GM13976 (cell line): ENCODE results near the gene RGL2.
A peak's percentile ranks its signal among the peaks of the same experiment; 100 is the strongest.

ENCODE experiments used
- DNase-seq: peaks from one replicate; pipeline ENCODE4 v3.0.0; 2012; ENCODE audit warnings: low spot score
- in situ Hi-C: fragments of 300-500 bp; cut with MboI; formaldehyde crosslinking; loops from one replicate; pipeline ENCODE4 v1.12.0; 2022; ENCODE audit warnings: low sequenced_read_pairs, mixed read lengths, inconsistent platforms; ENCODE audit not compliant: unreplicated experiment
- TF ChIP-seq, protein P1 (sequence below): IDR thresholded peaks from 2 replicates; pipeline ENCODE4 v1.5.1; 2012; ENCODE audit warnings: borderline replicate concordance, mild to moderate bottlenecking; ENCODE audit not compliant: insufficient read depth; ENCODE audit errors: extremely low read depth, missing control alignments, control extremely low read depth

The RGL2 gene

DNA sequence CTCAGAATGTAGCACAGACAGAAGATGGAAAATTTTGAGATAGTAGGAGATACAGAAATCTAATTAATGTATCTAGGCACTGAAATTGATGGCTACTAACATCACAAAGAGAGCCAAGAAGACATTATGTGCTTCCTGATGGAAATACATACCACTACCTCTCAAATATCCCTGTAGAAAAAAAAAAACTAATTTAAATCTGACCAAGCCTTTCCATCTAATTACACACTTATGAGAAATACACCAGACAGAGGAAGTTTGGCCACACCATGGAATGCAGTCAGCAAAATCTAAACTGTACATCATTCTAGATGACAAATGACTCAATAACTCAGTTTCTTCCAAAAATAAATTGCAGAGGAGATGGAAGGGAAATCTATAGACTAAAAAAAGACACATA, 46.0 kb downstream of the RGL2 start:
- DNase-seq, result no peak
- TF ChIP-seq, protein P1, sequence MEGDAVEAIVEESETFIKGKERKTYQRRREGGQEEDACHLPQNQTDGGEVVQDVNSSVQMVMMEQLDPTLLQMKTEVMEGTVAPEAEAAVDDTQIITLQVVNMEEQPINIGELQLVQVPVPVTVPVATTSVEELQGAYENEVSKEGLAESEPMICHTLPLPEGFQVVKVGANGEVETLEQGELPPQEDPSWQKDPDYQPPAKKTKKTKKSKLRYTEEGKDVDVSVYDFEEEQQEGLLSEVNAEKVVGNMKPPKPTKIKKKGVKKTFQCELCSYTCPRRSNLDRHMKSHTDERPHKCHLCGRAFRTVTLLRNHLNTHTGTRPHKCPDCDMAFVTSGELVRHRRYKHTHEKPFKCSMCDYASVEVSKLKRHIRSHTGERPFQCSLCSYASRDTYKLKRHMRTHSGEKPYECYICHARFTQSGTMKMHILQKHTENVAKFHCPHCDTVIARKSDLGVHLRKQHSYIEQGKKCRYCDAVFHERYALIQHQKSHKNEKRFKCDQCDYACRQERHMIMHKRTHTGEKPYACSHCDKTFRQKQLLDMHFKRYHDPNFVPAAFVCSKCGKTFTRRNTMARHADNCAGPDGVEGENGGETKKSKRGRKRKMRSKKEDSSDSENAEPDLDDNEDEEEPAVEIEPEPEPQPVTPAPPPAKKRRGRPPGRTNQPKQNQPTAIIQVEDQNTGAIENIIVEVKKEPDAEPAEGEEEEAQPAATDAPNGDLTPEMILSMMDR, result no peak
- in situ Hi-C loops, result no loop called here

DNA sequence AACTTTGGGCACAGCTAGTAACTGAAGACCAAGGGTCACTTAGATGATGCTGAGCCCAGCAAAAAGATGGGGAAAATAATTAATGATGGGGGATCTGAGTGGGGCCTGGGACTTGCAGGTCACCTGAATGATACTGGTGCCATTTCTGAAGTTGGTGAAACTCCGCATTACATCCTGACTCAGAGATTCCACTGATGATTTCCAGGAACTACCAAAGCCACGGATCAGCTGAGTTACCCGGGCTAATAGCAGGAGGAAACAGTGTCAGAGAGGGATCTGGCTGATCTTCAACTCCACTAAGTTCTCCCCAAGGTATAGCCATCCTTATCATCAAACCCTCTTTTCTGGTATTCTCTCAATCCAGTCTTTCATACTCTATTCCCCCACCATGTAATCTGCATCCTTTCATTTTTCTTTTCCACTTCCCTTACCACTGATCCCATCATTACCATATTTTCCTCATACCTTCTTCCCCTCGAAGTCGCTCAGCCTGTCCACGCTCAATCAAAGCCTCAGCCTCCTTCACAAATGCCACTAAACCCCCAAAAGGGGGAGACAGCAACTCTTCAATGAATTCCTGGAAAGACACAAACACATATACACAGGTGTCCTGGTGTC, 47.2 kb downstream of the RGL2 start:
- DNase-seq, result no peak
- in situ Hi-C loops, result no loop called here
- TF ChIP-seq, protein P1, result no peak

DNA sequence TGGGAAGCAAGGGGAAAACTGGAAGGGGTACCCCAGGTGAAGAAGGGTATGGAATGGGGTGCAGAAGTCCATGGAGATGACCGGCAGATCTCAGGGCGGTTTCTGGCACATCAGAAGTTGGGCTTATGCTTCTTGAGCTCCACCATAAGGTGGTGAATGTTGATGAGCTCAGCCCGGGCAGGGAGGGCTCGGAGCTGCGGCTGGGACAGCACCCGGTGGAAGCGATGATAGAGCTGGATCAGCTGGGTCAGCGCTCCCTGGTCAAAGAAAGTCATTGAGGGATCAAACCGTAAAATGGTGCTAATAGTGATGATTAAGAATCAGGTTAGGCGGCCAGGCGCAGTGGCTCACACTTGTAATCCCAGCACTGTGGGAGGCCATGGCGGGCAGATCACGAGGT, 48.0 kb downstream of the RGL2 start:
- in situ Hi-C loops, result no loop called here
- no peak for DNase-seq
- TF ChIP-seq, protein P1, result no peak

DNA sequence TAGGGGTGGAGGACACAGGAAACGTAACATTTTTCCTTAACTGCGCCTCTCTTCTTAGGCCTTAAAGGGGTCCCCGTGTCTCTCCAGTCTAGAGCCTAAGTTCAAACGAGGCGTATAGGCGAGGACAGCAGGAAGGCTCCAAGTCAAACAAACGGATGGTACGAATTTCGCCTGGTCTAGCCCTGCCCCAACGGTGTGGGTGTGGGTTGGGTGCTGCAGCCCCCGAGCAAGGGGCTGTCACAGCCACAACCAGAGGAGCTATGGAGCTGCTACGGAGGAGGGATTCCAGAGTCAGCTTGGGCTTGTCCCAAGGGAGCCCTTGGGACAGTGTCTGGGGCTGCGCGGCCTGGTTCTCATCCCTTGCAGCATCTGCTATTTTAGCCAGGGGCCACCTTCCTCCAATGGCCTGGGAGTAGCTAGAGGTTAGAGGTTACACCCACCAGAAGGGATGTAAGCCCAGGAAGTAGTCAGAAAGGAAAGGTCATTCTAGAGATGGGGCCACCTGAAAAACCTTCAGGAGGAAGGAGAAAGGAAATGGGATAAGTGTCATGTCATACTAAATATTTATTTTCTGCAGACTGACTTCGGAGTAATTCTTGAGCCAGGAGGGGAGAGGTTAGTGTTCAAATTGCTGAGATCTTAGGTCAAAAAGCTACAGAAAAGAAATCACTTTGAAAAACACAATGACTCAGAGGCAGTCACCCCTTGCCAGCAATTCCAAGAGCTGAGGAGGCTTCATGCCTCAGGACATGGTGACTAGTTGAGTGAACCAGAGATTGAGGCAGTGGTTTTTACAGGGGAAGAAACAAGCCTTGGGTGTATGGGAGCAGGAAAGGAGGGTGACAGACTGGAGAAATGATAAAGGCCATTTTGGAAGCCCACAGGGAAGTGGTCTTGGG, 48.8 kb downstream of the RGL2 start:
- in situ Hi-C loops, result loop anchor here (25.0 kb wide), 1 partner anchor 238 kb away; the partner anchor contains the start of gene HLA-DOA

DNA sequence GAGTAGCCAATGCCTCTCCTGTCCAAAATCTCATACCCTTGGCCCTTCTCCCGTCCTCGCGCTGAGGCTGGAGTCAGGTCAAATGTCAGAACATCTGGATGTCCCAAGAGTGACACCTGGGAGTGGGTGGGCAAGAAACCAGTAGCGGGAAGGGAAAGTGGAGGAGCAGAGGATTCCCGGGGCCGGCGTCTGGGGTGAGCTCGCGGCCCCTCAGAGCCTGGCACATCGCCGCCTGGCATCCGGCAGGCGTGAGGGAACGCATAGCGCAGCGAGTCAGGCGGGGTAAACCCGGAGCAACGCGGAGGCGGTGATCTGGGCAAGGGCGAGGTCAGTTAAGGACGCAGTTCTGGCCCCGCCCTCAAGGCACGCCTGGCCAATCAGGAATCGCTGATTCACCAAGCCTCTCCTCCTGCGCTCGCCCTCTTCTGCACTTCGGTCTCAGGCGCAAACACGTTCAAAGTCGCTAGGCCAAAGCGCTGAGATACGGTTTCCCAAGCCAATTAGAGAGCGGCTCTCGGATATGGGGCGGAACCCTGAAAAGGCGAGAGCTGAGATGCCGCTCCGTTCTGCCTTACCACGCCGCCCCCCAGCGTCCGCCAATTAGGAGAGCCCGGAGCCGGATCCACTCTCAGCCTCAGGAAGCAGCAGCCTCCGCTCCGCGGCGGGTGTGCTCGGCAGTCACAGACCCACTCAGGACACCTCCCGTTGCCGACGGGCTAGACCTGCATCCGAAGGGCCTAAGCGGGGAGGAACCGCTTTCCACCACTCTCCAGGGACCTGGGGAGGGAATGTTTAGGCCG, 49.6 kb downstream of the RGL2 start:
- in situ Hi-C loops, result loop anchor here (25.0 kb wide), 1 partner anchor 237 kb away; the partner anchor contains the start of gene HLA-DOA
- peak; percentile 93 for DNase-seq
- TF ChIP-seq, protein P1, result peak; percentile 2

More for the DNA sequence above, 48.8 kb downstream of the RGL2 start:
- TF ChIP-seq, protein P1, result no peak
- DNase-seq, result peak; percentile 18

DNA sequence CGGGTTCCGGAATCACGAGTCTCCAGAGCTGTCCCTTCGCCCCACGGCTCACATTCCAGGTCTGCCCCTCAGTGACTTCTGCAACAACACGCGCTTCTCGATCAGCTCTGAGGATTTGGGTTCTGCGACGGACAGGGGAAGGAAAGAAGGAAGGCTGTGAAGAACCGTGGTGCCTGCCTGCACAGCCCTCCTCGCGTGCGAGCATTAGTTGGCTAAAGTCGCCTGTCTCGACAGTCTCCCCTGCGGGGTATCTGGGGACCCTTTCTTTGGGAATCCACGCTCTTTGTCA, 50.2 kb downstream of the RGL2 start:
- TF ChIP-seq, protein P1, result no peak
- in situ Hi-C loops, result loop anchor here (25.0 kb wide), 1 partner anchor 236 kb away; the partner anchor contains the start of gene HLA-DOA
- peak; percentile 30 for DNase-seq
